HG03378 (cell line): ENCODE data around the gene ERGIC1.

Source experiments
- ATAC-seq: cut with Tn5 transposase; IDR thresholded peaks from one replicate; pipeline ENCODE4 v1.9.1; 2021; ENCODE audit warnings: mild to moderate bottlenecking, moderate library complexity; ENCODE audit not compliant: unreplicated experiment

Gene ERGIC1

DNA sequence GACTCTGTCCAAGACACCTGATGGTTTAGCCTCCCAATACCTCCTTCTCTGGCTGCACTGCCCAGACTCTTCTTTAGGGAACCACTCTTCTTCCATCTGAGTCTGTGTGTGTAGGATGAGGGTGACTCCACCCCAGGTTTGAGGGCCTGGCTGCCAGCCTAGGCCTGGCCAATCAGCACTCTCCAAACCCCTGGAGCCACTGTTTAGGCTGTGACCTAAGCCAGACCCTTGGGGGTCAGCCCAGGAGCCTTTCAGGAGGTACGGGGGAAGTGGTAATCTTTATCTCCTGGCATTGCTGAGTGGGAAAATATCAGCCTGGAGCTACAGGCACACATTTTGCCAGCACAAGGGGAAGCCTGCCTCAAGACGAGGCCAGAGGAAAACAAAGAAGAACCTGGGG lies 6.2 kb upstream of the ERGIC1 start:
- no peak for ATAC-seq

GRCh38 chr5:172828911-172829431 lies 5.1 kb upstream of the ERGIC1 start:
- no peak for ATAC-seq

GRCh38 chr5:172830275-172830799 lies 3.7 kb upstream of the ERGIC1 start:
- no peak for ATAC-seq

- no peak for ATAC-seq
These were observed 3.0 kb upstream of the ERGIC1 start for GRCh38 chr5:172830876-172831662.

DNA sequence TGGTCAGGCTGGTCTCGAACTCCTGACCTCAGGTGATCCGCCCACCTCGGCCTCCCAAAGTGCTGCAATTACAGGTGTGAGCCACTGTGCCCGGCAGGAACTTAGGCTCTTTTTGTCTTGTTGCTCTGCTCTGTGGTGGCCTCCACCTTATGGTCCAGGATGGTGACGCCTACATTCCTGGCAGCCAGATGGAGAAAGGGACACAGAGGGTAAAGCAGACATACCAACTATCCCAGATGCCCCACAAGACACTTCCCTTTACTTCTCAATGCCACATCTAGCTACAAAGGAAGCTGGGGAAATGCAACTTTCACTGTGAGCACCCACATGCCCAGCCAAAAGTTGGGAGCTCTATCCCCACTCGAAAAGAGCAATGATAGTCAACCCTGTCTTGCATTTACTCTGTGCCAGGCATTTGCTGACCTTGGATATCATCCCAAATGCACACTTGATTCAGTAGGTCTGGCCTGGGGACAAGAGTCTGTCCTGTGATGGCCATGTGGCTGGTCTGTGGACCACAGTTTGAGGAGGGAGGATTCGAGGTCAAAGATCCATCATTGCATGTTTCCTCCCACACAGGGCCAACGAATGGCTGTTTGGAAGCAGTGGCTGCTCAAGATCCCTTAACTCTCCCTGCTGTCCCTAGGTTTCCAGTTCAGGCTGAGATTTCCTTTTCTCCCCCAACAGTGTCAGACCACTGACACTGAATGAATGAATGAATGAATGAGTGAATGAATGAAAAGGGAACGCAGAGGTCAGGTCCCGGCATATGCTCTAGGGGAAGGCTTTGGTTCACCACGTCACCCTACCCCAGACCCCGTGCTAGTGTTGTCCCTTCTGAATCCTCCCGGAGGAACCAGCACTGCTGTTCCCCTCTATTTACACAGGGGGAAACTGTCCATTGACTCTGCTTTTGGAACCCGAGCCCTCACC lies 1.4 kb upstream of the ERGIC1 start:
- no peak for ATAC-seq

DNA sequence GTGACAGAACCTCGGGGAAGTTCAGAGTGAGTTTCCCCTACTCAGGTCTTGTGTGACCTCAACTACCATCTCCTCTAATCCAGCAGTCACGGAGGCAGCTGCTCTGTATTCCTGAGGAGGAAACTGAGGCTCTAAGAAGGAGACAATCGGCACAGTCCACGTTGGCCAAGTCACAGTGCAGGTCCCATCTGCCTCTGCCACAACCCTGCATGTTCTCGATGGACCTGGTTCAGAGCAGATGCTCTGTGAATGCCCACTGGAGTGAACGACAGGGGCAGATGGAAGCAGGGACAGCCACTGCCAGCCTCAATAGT lies 722 bp upstream of the ERGIC1 start:
- no peak for ATAC-seq

GRCh38 chr5:172834415-172835289 lies 601 bp downstream of the ERGIC1 start:
- peak; percentile 11 for ATAC-seq

- no peak for ATAC-seq
These were observed 1.4 kb downstream of the ERGIC1 start for GRCh38 chr5:172835290-172835993.

GRCh38 chr5:172835994-172836356 lies 1.9 kb downstream of the ERGIC1 start:
- ATAC-seq: no peak

GRCh38 chr5:172837640-172838039 lies 3.6 kb downstream of the ERGIC1 start:
- peak; percentile 69 for ATAC-seq

DNA sequence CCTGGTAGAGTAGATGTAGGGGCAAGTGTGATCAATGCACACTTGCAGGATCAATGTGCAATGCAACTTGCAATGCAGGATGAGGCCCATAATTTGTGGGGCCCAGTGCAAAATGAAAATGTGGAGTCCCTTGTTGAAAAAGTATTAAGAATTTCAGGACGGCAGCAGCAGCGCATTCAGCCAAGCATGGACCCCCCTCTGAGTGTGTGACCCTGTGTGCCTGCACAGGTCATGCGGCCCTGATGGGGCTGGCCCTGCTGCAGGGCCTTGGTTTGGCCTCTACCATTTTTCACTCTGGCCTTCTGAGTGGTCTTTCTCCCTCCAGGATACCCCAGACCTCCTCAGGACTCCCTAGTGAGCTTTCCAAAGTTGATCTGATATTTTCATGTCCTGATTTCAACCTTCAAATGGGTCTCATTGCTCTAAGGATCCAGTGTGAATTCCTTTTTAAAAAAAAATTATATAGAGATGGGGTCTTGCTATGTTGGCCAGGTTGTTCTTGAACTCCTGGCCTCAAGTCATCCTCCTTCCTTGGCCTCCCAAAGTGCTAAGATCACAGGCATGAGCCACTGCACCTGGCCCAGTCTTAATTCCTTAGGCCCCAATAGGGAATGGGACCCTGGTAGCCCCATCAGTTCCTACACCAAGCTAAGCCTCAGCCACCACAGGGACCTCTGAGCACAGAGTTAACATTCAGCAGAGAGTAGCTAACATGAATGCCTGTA lies 4.3 kb downstream of the ERGIC1 start:
- no peak for ATAC-seq

GRCh38 chr5:172839669-172840431 lies 5.8 kb downstream of the ERGIC1 start:
- no peak for ATAC-seq

DNA sequence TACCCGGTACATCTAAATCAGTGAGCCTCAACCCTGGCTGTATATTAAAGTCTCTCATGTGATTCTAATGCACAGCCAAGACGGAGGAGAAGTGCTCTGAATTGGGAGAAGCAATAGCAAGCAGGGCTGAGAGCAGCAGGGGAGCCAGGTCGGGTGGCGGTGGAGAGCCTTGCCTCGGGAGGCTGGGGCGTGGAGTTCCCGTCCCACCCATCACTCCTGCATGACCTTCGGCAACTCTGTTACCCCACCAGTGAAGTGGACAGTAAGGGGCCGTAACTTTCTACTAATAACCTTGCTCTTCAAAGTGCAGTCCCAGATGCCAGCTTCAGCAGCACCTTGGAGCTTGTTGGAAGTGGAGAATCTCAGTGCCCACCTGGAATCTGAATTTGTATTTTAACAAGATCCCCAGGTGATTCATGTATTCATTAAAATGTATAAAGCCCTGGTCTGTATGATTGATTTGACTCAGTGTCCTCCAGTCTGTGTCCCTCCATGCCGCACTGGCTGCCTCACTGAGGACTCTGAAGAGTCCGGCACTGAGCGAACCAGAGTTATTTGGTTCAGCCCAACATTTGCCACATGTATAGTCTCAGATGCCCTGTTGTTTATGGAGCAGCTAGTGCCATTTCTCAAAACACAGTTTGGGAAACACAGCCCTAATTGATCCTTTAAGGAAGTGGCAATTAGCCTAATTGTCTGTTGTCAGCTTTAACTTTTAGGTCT lies 6.5 kb downstream of the ERGIC1 start:
- no peak for ATAC-seq

GRCh38 chr5:172841256-172841655 lies 7.2 kb downstream of the ERGIC1 start:
- no peak for ATAC-seq

GRCh38 chr5:172843825-172844576 lies 9.9 kb downstream of the ERGIC1 start:
- ATAC-seq: no peak

- ATAC-seq: no peak
These were observed 10.5 kb downstream of the ERGIC1 start for GRCh38 chr5:172844577-172844838.

DNA sequence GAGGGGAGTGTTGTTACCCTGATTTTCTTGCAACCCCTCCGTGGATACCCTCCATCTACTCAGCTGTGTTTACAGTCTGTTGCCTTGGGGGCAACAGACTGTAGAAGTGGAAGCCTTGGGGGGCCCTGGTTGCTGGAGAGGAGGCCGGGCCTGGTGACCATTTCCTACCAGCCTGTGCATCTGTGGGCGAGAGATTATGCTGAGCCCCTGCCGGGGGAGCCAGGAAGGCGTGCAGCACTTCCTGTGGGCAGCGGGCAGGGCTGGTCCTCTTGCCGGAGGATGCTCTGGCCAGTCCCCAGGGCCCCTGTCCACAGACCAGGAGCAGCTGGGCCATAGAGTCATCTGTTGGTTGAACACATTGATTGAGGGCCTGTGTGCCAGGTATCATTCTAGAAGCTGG lies 11.1 kb downstream of the ERGIC1 start:
- no peak for ATAC-seq

- ATAC-seq: no peak
These were observed 11.5 kb downstream of the ERGIC1 start for GRCh38 chr5:172845576-172845975.
